ENCODE data around the gene ZBTB7B.
A peak's percentile ranks its signal among the peaks of the same experiment; 100 is the strongest.

The ZBTB7B gene

DNA sequence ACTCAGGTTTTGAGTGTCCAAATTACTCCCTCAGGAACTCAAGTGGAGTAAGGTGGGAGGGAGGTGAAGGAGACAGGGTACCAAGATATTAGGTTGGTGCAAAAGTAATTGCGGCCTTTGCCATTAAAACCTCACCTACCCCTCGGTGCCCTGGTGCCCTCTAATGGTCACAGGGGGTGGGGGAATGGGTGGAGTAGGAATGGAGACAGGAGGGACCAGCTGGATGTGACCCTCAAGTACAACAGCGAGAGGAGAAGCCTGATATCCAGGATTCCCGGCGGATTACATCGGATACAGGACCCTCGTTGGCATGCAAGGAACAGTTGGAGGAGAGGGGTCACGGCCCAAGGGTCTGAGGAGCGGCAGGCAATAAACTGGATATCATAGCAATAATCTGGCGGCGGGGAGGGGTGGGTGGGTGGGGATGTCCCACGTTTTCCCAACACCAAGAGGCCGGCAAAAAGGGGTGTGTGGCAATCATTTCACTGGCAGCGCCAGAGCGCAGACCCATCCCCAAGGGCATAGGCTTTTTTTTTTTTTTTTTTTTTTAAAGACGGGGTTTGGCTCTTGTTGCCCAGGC is 4.3 kb upstream of the ZBTB7B start:
- Histone ChIP-seq H2BK5ac (ENCODE audit: low read length) (no peak overlapping the region), H2BK15ac (replicated peaks; ENCODE audit: low read depth) (no peak overlapping the region), H4K8ac (ENCODE audit: low read depth, low read length) (no peak overlapping the region), H3K79me1 (ENCODE audit: low read length) (no peaks in the 10 kb centered on the region), H3K18ac (ENCODE audit: low read length) (no peak overlapping the region), H3K4me1 (ENCODE audit: control insufficient read depth, low read depth, low read length) (no peaks in the 10 kb centered on the region), H2BK120ac (ENCODE audit: low read depth, low read length) (no peak overlapping the region), H3K4me2 (ENCODE audit: low read length) (no peak overlapping the region), H3K4ac (ENCODE audit: low read depth, low read length) (no peak overlapping the region), H4K5ac (ENCODE audit: low read length) (no peak overlapping the region), H3K36me3 (ENCODE audit: control insufficient read depth, insufficient read depth, low read length) (no peaks in the 10 kb centered on the region), H3K9ac (ENCODE audit: low read length) (no peak overlapping the region), H2AK5ac (ENCODE audit: low read length) (no peak overlapping the region), H3K27ac (ENCODE audit: low read depth, low read length) (no peak overlapping the region), H3K4me3 (ENCODE audit: low read length) (no peak overlapping the region), H3K23ac (ENCODE audit: low read length) (no peak overlapping the region), H3K56ac (ENCODE audit: low read length) (no peak overlapping the region), H3K27me3 (ENCODE audit: insufficient read depth, low read length, poor library complexity) (no peaks in the 10 kb centered on the region), H3K79me2 (ENCODE audit: control insufficient read depth, insufficient read depth, low read length) (peaks cover 5% of the 10 kb centered on the region)
- no CpG with 5 or more reads among the region's 16 CpGs for WGBS (ENCODE audit: extremely low coverage, insufficient coverage, low lambda C conversion rate)
- no peak for DNase-seq

DNA sequence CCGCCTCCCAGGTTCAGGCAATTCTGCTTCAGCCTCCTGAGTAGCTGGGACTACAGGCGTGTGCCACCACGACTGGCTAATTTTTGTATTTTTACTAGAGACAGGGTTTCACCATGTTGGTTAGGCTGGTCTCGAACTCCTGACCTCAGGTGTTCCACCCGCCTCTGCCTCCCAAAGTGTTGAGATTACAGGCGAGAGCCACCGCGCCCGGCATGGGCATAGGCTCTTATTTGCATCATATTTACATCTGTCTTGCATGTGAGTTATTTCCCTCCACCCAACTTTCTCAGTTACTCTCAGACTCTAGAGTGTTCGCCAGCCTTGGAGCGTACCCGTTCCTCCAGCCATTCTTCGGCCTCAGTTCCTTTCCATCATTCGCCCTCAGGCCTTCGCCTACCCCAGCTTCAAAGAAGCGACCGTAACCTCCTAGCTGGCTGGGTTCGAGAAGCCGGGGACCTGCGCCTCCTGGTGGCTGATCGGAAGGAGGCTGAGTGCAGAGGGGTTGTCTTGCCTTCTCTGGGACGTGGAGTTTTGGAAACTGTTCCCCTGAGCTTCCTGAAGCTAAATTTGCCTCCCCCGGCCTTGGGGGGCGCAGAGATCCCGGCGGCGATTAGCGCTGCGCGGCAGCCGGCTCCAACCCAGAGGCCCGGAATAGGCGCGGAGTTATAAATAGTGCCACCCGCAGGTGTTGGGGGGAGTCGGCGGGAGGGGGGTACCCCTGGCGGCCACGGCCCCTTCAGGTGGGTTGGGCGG is 3.6 kb upstream of the ZBTB7B start:
- Histone ChIP-seq H2BK15ac (replicated peaks; ENCODE audit: low read depth) (no peak overlapping the region), H2BK120ac (ENCODE audit: low read depth, low read length) (peak overlapping the region; percentile 68), H2BK5ac (ENCODE audit: low read length) (no peak overlapping the region), H3K27ac (ENCODE audit: low read depth, low read length) (peak overlapping the region; percentile 35), H3K23ac (ENCODE audit: low read length) (no peak overlapping the region), H3K9ac (ENCODE audit: low read length) (peak overlapping the region; percentile 41), H3K18ac (ENCODE audit: low read length) (peak overlapping the region; percentile 95), H3K4me3 (ENCODE audit: low read length) (no peak overlapping the region), H3K27me3 (ENCODE audit: insufficient read depth, low read length, poor library complexity) (no peaks in the 10 kb centered on the region), H3K56ac (ENCODE audit: low read length) (peak overlapping the region; percentile 77), H3K79me2 (ENCODE audit: control insufficient read depth, insufficient read depth, low read length) (peaks cover 5% of the 10 kb centered on the region), H2AK5ac (ENCODE audit: low read length) (no peak overlapping the region), H4K8ac (ENCODE audit: low read depth, low read length) (no peak overlapping the region), H4K5ac (ENCODE audit: low read length) (no peak overlapping the region), H3K4ac (ENCODE audit: low read depth, low read length) (peak overlapping the region; percentile 71), H3K4me1 (ENCODE audit: control insufficient read depth, low read depth, low read length) (no peaks in the 10 kb centered on the region), H3K4me2 (ENCODE audit: low read length) (peak overlapping the region; percentile 39), H3K36me3 (ENCODE audit: control insufficient read depth, insufficient read depth, low read length) (no peaks in the 10 kb centered on the region), H3K79me1 (ENCODE audit: low read length) (no peaks in the 10 kb centered on the region)
- peak; percentile 95 for DNase-seq
- no CpG with 5 or more reads among the region's 40 CpGs for WGBS (ENCODE audit: extremely low coverage, insufficient coverage, low lambda C conversion rate)

DNA sequence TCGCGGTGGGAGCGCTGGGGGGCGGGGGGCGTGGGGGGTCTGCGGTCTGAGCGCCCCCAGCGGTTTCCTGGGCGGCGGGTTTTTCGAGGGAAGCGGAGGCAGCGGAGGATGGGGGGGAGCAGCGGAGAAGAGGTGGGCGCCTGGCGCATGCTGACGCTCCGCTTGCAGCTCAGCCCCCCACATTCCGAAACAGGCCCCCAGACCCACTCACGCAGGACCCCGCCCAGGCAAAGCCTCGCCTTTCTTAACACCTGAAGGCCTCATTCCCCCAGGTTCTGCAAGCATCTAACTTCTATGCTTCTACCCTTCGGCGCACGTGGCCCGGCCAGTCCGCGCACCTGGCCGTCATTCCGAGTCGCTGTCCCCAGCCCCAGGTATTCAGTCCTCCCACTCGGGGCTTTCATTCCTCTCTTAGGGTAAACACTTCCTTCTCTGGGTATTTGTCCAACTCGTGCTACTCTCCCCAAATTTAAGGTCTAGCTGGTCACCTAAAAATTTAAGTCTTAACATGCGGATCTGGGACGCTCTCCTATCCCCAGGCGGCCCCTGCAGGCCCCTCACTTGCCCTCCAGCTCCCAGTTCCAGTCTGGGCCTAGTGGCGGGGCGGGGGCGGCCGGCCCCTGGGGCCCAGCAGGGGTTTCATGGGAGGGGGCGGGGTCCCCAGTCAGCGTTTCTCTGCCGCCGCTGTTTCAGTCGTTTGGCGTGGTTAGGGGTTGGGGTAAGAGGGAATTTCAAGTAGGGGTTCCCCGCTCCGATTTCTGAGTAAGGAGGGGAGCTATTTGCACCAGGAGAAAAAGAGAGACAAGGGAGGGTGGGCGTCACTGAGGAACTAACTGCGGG is 2.8 kb upstream of the ZBTB7B start:
- no CpG with 5 or more reads among the region's 50 CpGs for WGBS (ENCODE audit: extremely low coverage, insufficient coverage, low lambda C conversion rate)
- H3K36me3 ChIP-seq (ENCODE audit: control insufficient read depth, insufficient read depth, low read length), result no peaks in the 10 kb centered on the region
- H3K18ac ChIP-seq (ENCODE audit: low read length), result peak overlapping the region; percentile 95
- H3K4ac ChIP-seq (ENCODE audit: low read depth, low read length), result peak overlapping the region; percentile 71
- H2AK5ac ChIP-seq (ENCODE audit: low read length), result no peak overlapping the region
- H2BK120ac ChIP-seq (ENCODE audit: low read depth, low read length), result peak overlapping the region; percentile 68
- peaks cover 12% of the 10 kb centered on the region for H3K79me2 ChIP-seq (ENCODE audit: control insufficient read depth, insufficient read depth, low read length)
- H4K5ac ChIP-seq (ENCODE audit: low read length), result no peak overlapping the region
- peak overlapping the region; percentile 84 for H3K9ac ChIP-seq (ENCODE audit: low read length)
- H3K56ac ChIP-seq (ENCODE audit: low read length), result peak overlapping the region; percentile 79
- H3K4me1 ChIP-seq (ENCODE audit: control insufficient read depth, low read depth, low read length), result peaks cover 6% of the 10 kb centered on the region
- no peak overlapping the region for H2BK15ac ChIP-seq (replicated peaks; ENCODE audit: low read depth)
- peaks cover 5% of the 10 kb centered on the region for H3K79me1 ChIP-seq (ENCODE audit: low read length)
- H3K4me2 ChIP-seq (ENCODE audit: low read length), result peak overlapping the region; percentile 55
- peak overlapping the region; percentile 60 for H2BK5ac ChIP-seq (ENCODE audit: low read length)
- no peak overlapping the region for H4K8ac ChIP-seq (ENCODE audit: low read depth, low read length)
- H3K27me3 ChIP-seq (ENCODE audit: insufficient read depth, low read length, poor library complexity), result no peaks in the 10 kb centered on the region
- peak overlapping the region; percentile 74 for H3K27ac ChIP-seq (ENCODE audit: low read depth, low read length)
- no peak overlapping the region for H3K23ac ChIP-seq (ENCODE audit: low read length)
- peak; percentile 85 for DNase-seq
- H3K4me3 ChIP-seq (ENCODE audit: low read length), result peak overlapping the region; percentile 10

DNA sequence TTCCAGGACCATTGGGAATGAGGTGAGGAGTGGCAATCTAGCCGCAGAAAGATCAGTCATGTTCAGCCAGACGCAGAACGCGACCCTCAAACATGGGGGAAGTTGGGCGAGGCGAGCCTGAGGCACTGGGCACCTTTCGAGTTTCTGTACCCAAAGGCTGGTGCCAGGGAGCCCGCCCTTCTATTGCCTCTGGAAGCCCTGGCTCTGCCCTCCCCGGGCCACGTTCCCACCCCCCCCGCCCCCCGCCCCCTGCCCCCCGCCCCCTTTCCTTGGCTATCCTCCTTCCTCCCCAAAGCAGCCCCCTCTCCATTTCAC is 2.2 kb upstream of the ZBTB7B start:
- H3K9ac ChIP-seq (ENCODE audit: low read length), result peak overlapping the region; percentile 84
- peaks cover 10% of the 10 kb centered on the region for H3K4me1 ChIP-seq (ENCODE audit: control insufficient read depth, low read depth, low read length)
- no peak overlapping the region for H4K5ac ChIP-seq (ENCODE audit: low read length)
- peaks cover 5% of the 10 kb centered on the region for H3K79me1 ChIP-seq (ENCODE audit: low read length)
- peaks cover 16% of the 10 kb centered on the region for H3K79me2 ChIP-seq (ENCODE audit: control insufficient read depth, insufficient read depth, low read length)
- H3K36me3 ChIP-seq (ENCODE audit: control insufficient read depth, insufficient read depth, low read length), result no peaks in the 10 kb centered on the region
- peak overlapping the region; percentile 60 for H2BK5ac ChIP-seq (ENCODE audit: low read length)
- no peak overlapping the region for H3K4ac ChIP-seq (ENCODE audit: low read depth, low read length)
- H3K56ac ChIP-seq (ENCODE audit: low read length), result peak overlapping the region; percentile 90
- peak overlapping the region; percentile 55 for H3K4me2 ChIP-seq (ENCODE audit: low read length)
- no peak overlapping the region for H3K23ac ChIP-seq (ENCODE audit: low read length)
- DNase-seq, result no peak
- no peak overlapping the region for H2AK5ac ChIP-seq (ENCODE audit: low read length)
- H2BK15ac ChIP-seq (replicated peaks; ENCODE audit: low read depth), result no peak overlapping the region
- no CpG with 5 or more reads among the region's 13 CpGs for WGBS (ENCODE audit: extremely low coverage, insufficient coverage, low lambda C conversion rate)
- peak overlapping the region; percentile 95 for H3K27ac ChIP-seq (ENCODE audit: low read depth, low read length)
- peak overlapping the region; percentile 82 for H3K18ac ChIP-seq (ENCODE audit: low read length)
- no peak overlapping the region for H2BK120ac ChIP-seq (ENCODE audit: low read depth, low read length)
- H3K27me3 ChIP-seq (ENCODE audit: insufficient read depth, low read length, poor library complexity), result no peaks in the 10 kb centered on the region
- peak overlapping the region; percentile 10 for H3K4me3 ChIP-seq (ENCODE audit: low read length)
- H4K8ac ChIP-seq (ENCODE audit: low read depth, low read length), result no peak overlapping the region

DNA sequence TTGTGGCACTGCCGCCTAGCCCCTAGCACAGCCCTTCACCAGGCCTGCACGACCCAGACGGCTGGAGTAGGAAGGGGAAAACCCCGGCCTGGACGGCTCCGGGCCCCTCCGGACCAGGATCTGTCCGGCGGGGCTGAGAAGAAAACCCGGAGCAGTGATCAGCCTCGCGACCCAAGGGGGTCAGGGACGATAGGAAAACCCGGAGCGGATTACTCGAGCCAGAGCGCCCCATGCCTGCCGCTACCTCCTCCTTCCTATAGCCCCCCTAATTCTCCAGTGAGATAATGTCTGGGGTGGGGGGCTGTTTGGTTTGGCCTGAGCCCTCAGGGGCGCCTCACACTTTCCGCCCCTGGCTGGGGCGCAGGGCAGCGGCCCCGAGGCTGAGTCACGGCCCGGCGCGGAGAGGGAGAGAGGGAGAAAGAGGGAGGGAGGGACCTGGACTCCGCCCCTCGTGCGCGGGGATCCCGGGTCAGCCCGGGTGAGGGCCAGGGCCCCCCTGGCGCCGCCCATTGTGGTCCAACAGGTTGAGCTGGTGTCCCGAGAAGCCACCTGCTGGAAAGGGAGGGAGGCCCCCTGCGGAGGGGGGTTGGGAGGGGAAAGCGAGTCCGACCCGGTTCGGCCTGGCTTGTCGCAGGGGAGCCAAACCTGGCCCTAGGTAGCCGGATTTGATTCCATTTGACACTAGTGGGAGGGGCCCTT is 1.7 kb upstream of the ZBTB7B start:
- H3K79me2 ChIP-seq (ENCODE audit: control insufficient read depth, insufficient read depth, low read length), result peaks cover 18% of the 10 kb centered on the region

More for the DNA sequence above, 1.7 kb upstream of the ZBTB7B start:
- peak overlapping the region; percentile 68 for H3K4me3 ChIP-seq (ENCODE audit: low read length)
- peak overlapping the region; percentile 74 for H2BK120ac ChIP-seq (ENCODE audit: low read depth, low read length)
- H2BK15ac ChIP-seq (replicated peaks; ENCODE audit: low read depth), result no peak overlapping the region
- peak overlapping the region; percentile 85 for H3K4ac ChIP-seq (ENCODE audit: low read depth, low read length)
- H3K18ac ChIP-seq (ENCODE audit: low read length), result peak overlapping the region; percentile 82
- peak overlapping the region; percentile 90 for H3K4me2 ChIP-seq (ENCODE audit: low read length)
- H3K56ac ChIP-seq (ENCODE audit: low read length), result peak overlapping the region; percentile 90
- DNase-seq, result peak; percentile 98
- no CpG with 5 or more reads among the region's 43 CpGs for WGBS (ENCODE audit: extremely low coverage, insufficient coverage, low lambda C conversion rate)
- no peaks in the 10 kb centered on the region for H3K27me3 ChIP-seq (ENCODE audit: insufficient read depth, low read length, poor library complexity)
- peaks cover 10% of the 10 kb centered on the region for H3K4me1 ChIP-seq (ENCODE audit: control insufficient read depth, low read depth, low read length)
- H3K36me3 ChIP-seq (ENCODE audit: control insufficient read depth, insufficient read depth, low read length), result no peaks in the 10 kb centered on the region
- no peak overlapping the region for H2AK5ac ChIP-seq (ENCODE audit: low read length)
- peak overlapping the region; percentile 95 for H3K27ac ChIP-seq (ENCODE audit: low read depth, low read length)
- H3K23ac ChIP-seq (ENCODE audit: low read length), result peak overlapping the region; percentile 37
- H4K8ac ChIP-seq (ENCODE audit: low read depth, low read length), result no peak overlapping the region
- peak overlapping the region; percentile 44 for H2BK5ac ChIP-seq (ENCODE audit: low read length)
- H3K9ac ChIP-seq (ENCODE audit: low read length), result peak overlapping the region; percentile 63
- H3K79me1 ChIP-seq (ENCODE audit: low read length), result peaks cover 5% of the 10 kb centered on the region
- H4K5ac ChIP-seq (ENCODE audit: low read length), result no peak overlapping the region

Measured in mesendoderm (in vitro differentiated cells).